Activated T-cell treated with anti-CD3 and anti-CD28 coated beads, Interleukin-2, amount 50 U/mL, for 48 hours (primary cell): ENCODE measurements around the gene ME3.
A peak's percentile ranks its signal among the peaks of the same experiment; 100 is the strongest.
"Not testable (repeated sequence)": the region's sequence is repeated elsewhere in the genome, so short reads cannot be mapped to it uniquely, and the experiment has no call there.

Experiments
- DNase-seq, 2 experiments: peaks; one replicate each; pipeline ENCODE4 v3.0.0-alpha.2; 2020

ME3 gene

GRCh38 chr11:86453290-86454030 is 219.0 kb downstream of the ME3 start:
- DNase-seq: no peak

GRCh38 chr11:86449993-86450629 is 222.3 kb downstream of the ME3 start:
- no peak for DNase-seq

GRCh38 chr11:86447763-86448480 is 224.5 kb downstream of the ME3 start:
- DNase-seq: peak in 1 of 2 experiments; percentile 55

- DNase-seq: no peak
Observed at GRCh38 chr11:86446924-86447285, 225.5 kb downstream of the ME3 start.

- no peak for DNase-seq
Observed at GRCh38 chr11:86446163-86446923, 226.1 kb downstream of the ME3 start.

- DNase-seq: no peak
Observed at GRCh38 chr11:86444981-86445380, 227.4 kb downstream of the ME3 start.

- DNase-seq: no peak
Observed at GRCh38 chr11:86443415-86443814, 229.0 kb downstream of the ME3 start.

GRCh38 chr11:86442827-86443226 is 229.6 kb downstream of the ME3 start:
- DNase-seq: no peak

- no peak for DNase-seq
Observed at GRCh38 chr11:86442420-86442819, 230.0 kb downstream of the ME3 start.

GRCh38 chr11:86440843-86441242 is 231.6 kb downstream of the ME3 start:
- DNase-seq: no peak

- no peak for DNase-seq
Observed at GRCh38 chr11:86440305-86440716, 232.1 kb downstream of the ME3 start.

- DNase-seq: no peak
Observed at GRCh38 chr11:86438685-86439084, 233.7 kb downstream of the ME3 start.

GRCh38 chr11:86435711-86436110 is 236.7 kb downstream of the ME3 start:
- no peak for DNase-seq

GRCh38 chr11:86433361-86434095 is 238.9 kb downstream of the ME3 start:
- DNase-seq: not testable (repeated sequence)

- no peak for DNase-seq
Observed at GRCh38 chr11:86431258-86431657, 241.2 kb downstream of the ME3 start.

- no peak for DNase-seq
Observed at GRCh38 chr11:86427441-86427840, 245.0 kb downstream of the ME3 start.

GRCh38 chr11:86423488-86423887 is 248.9 kb downstream of the ME3 start:
- DNase-seq: not testable (repeated sequence)

GRCh38 chr11:86422371-86422770 is 250.0 kb downstream of the ME3 start:
- no peak for DNase-seq

- DNase-seq: no peak
Observed at GRCh38 chr11:86421946-86422345, 250.5 kb downstream of the ME3 start.

GRCh38 chr11:86418917-86419316 is 253.5 kb downstream of the ME3 start:
- DNase-seq: no peak

- DNase-seq: no peak
Observed at GRCh38 chr11:86418513-86418912, 253.9 kb downstream of the ME3 start.

GRCh38 chr11:86418106-86418505 is 254.3 kb downstream of the ME3 start:
- no peak for DNase-seq
